ENCODE results near the gene FRMPD2. TPM values are rescaled to one million over a fixed set of nuclear protein-coding genes. Genes with fewer than 3 reads are reported as not detected.

FRMPD2 gene
- polyA plus RNA-seq, 1 of the 3 experiments (the other 2 are of a cell fraction): 0.02 TPM

DNA sequence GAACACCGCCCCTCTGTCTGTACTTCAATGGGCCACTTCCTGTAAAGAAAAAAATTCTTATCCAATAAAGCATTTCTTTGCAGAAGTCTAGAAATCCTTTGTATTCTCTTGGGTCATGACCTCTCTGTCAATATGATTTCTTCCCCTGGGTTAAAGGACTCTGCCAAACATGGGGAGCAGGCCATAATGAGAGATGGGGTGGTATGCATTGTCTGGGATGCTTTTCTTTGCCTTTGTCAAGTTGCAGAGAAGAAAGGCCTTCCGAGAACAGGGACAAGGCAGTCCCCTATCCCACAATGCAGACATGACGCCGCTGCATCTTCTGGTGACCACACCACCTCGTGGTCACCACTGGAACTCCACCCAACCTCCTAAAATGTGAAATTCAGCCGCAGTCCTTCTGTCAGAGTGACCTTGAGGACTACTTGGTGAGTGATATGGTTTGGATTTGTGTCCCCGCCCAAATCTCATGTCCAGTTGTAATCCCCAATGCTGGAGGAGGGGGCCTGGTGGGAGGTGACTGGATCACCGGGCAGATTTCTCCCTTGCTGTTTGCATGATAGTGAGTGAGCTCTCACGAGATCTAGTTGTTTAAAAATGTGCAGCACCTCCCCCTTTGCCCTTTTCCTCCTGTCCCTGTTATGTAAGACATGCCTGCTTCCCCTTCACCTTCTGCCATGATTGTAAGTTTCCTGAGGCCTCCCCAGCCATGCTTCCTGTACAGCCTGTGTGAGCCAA, 15.2 kb upstream of the FRMPD2 start (continued):
- peak; percentile 84 for TF ChIP-seq SMC3 (IDR thresholded peaks at IDR 0.05; ENCODE audit: low read depth, low read length)
- TF ChIP-seq FOXM1 (IDR thresholded peaks at IDR 0.05; ENCODE audit: low read depth): no peak
- no peak for TF ChIP-seq YY1 (IDR thresholded peaks at IDR 0.05; ENCODE audit: low read depth)
- TF ChIP-seq NRF1 (IDR thresholded peaks at IDR 0.05; ENCODE audit: low read depth, low read length): no peak

DNA sequence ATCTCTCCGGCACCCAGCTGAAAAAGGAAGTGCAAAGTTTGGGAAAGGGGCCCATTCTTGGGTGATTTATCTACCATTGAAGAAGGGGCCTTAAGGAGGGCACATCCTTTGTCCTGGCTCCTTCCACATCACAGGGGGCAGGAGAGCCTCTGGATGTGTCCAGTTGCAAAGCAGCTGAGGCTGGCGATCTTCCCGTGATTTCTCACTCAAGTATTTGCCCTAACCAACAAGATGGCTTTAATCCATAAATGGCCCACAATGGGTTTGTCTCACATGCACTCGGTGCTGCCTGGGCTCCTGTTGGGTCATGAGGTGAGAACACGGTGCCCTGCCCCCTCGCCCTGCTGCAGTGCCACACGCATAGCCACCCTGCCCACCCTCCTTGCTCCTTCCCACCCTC, 14.2 kb upstream of the FRMPD2 start:
- Histone ChIP-seq H3F3A (replicated peaks; ENCODE audit: insufficient read depth) (no peaks in the 10 kb centered on the region), H2AFZ (ENCODE audit: low read depth) (no peak overlapping the region), H3K36me3 (replicated peaks in 1 of 2; ENCODE audit: control insufficient read depth in 1 of 2, insufficient read depth in 2 of 2, low read length in 1 of 2) (no peaks in the 10 kb centered on the region), H3K79me2 (ENCODE audit: insufficient read depth) (no peaks in the 10 kb centered on the region), H4K20me1 (ENCODE audit: insufficient read depth) (no peaks in the 10 kb centered on the region), H3K4me3 (ENCODE audit: low read depth in 2 of 2, low read length in 1 of 2) (no peak overlapping the region), H3K9me3 (no peaks in the 10 kb centered on the region), H3K9me2 (no peaks in the 10 kb centered on the region), H3K4me2 (no peak overlapping the region), H3K27ac (ENCODE audit: low read depth in 2 of 2, low read length in 1 of 2) (no peak overlapping the region), H3K27me3 (ENCODE audit: insufficient read depth) (no peaks in the 10 kb centered on the region; the same call in 1 of the 2 replicates), H3K4me1 (ENCODE audit: control insufficient read depth in 1 of 2, insufficient read depth in 2 of 2, low read depth in 1 of 2, low read length in 1 of 2) (peaks cover 0 to 20% of the 10 kb centered on the region in 2 experiments; a peak in 1 of 4 replicates), H3K9ac (no peak overlapping the region)
- ChIA-PET CTCF (interaction anchor here (1.0 to 1.7 kb wide), 6 partner anchors 12 to 33 kb away, joined by 3 to 7 read pairs (median 4); no protein-coding TSS in a partner anchor), POLR2A (no interaction called here)
- TF ChIP-seq, protein P1, sequence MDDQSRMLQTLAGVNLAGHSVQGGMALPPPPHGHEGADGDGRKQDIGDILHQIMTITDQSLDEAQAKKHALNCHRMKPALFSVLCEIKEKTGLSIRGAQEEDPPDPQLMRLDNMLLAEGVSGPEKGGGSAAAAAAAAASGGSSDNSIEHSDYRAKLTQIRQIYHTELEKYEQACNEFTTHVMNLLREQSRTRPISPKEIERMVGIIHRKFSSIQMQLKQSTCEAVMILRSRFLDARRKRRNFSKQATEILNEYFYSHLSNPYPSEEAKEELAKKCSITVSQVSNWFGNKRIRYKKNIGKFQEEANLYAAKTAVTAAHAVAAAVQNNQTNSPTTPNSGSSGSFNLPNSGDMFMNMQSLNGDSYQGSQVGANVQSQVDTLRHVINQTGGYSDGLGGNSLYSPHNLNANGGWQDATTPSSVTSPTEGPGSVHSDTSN (IDR thresholded peaks at IDR 0.05): no peak
- TF ChIP-seq FOXJ3 (CRISPR knock-in tag; IDR thresholded peaks at IDR 0.05) (no peak), POLR2AphosphoS5 (IDR thresholded peaks at IDR 0.05; ENCODE audit: low read depth, low read length) (no peak), TAF1 (IDR thresholded peaks at IDR 0.05; ENCODE audit: borderline replicate concordance, low read depth, low read length) (no peak), YY1 (IDR thresholded peaks at IDR 0.05; ENCODE audit: low read depth) (no peak), RCOR1 (IDR thresholded peaks at IDR 0.05; ENCODE audit: low read length) (no peak), MEF2A (IDR thresholded peaks at IDR 0.05; ENCODE audit: borderline replicate concordance, low read depth) (no peak), GATA2 (CRISPR knock-in tag; IDR thresholded peaks at IDR 0.05) (no peak), EP300 (IDR thresholded peaks at IDR 0.05; ENCODE audit: borderline replicate concordance in 1 of 2, low read depth in 1 of 2, low read length in 1 of 2) (no peak), ELF1 (IDR thresholded peaks at IDR 0.05) (no peak)
- TF ChIP-seq, protein P2, sequence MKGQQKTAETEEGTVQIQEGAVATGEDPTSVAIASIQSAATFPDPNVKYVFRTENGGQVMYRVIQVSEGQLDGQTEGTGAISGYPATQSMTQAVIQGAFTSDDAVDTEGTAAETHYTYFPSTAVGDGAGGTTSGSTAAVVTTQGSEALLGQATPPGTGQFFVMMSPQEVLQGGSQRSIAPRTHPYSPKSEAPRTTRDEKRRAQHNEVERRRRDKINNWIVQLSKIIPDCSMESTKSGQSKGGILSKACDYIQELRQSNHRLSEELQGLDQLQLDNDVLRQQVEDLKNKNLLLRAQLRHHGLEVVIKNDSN (IDR thresholded peaks at IDR 0.05; ENCODE audit: borderline replicate concordance, low read depth): no peak
- TF ChIP-seq, protein P3, sequence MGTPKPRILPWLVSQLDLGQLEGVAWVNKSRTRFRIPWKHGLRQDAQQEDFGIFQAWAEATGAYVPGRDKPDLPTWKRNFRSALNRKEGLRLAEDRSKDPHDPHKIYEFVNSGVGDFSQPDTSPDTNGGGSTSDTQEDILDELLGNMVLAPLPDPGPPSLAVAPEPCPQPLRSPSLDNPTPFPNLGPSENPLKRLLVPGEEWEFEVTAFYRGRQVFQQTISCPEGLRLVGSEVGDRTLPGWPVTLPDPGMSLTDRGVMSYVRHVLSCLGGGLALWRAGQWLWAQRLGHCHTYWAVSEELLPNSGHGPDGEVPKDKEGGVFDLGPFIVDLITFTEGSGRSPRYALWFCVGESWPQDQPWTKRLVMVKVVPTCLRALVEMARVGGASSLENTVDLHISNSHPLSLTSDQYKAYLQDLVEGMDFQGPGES (IDR thresholded peaks at IDR 0.05; ENCODE audit: low read depth, low read length): no peak
- TF ChIP-seq, protein P4, sequence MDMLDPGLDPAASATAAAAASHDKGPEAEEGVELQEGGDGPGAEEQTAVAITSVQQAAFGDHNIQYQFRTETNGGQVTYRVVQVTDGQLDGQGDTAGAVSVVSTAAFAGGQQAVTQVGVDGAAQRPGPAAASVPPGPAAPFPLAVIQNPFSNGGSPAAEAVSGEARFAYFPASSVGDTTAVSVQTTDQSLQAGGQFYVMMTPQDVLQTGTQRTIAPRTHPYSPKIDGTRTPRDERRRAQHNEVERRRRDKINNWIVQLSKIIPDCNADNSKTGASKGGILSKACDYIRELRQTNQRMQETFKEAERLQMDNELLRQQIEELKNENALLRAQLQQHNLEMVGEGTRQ (IDR thresholded peaks at IDR 0.05; ENCODE audit: borderline replicate concordance, low read depth, low read length): no peak
- TF ChIP-seq, protein P5, sequence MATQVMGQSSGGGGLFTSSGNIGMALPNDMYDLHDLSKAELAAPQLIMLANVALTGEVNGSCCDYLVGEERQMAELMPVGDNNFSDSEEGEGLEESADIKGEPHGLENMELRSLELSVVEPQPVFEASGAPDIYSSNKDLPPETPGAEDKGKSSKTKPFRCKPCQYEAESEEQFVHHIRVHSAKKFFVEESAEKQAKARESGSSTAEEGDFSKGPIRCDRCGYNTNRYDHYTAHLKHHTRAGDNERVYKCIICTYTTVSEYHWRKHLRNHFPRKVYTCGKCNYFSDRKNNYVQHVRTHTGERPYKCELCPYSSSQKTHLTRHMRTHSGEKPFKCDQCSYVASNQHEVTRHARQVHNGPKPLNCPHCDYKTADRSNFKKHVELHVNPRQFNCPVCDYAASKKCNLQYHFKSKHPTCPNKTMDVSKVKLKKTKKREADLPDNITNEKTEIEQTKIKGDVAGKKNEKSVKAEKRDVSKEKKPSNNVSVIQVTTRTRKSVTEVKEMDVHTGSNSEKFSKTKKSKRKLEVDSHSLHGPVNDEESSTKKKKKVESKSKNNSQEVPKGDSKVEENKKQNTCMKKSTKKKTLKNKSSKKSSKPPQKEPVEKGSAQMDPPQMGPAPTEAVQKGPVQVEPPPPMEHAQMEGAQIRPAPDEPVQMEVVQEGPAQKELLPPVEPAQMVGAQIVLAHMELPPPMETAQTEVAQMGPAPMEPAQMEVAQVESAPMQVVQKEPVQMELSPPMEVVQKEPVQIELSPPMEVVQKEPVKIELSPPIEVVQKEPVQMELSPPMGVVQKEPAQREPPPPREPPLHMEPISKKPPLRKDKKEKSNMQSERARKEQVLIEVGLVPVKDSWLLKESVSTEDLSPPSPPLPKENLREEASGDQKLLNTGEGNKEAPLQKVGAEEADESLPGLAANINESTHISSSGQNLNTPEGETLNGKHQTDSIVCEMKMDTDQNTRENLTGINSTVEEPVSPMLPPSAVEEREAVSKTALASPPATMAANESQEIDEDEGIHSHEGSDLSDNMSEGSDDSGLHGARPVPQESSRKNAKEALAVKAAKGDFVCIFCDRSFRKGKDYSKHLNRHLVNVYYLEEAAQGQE (IDR thresholded peaks at IDR 0.05; ENCODE audit: low read depth, low read length): no peak
- no peak for DNase-seq
- WGBS (ENCODE audit: low lambda C conversion rate): 61% methylated on average over 7 of the region's 7 CpGs
